Activated B cell treated with CpG ODN at 0.5 μM for 24 hours (primary cell): ENCODE results near the gene IMMT. TPM values are rescaled to one million over a fixed set of nuclear protein-coding genes. Genes with fewer than 3 reads are reported as not detected.
A peak's percentile ranks its signal among the peaks of the same experiment; 100 is the strongest.

ENCODE experiments used
- ATAC-seq: fragments of 200-7000 bp; cut with Tn5 transposase; one replicate; pipeline ENCODE4 v1.10.0; 2021; ENCODE audit warnings: low read depth, mild to moderate bottlenecking, moderate library complexity
- CTCF ChIA-PET: fragments of 350-600 bp; sonication (Branson Sonifier 250); formaldehyde crosslinking; loops from one replicate; lab custom pipeline; 2021; ENCODE audit warnings: antibody characterized with exemption; lab: Charles Lee
- POLR2A ChIA-PET: fragments of 350-600 bp; sonication (Branson Sonifier 250); formaldehyde crosslinking; loops from one replicate; lab custom pipeline; 2021; ENCODE audit warnings: antibody characterized with exemption; lab: Charles Lee
- DNase-seq: peaks from one replicate; pipeline ENCODE4 v3.0.0; 2022
- H3K27ac Mint-ChIP-seq: one replicate; pipeline ENCODE4 v1.8.0; 2020; ENCODE audit warnings: mixed read lengths
- H3K27me3 Mint-ChIP-seq: one replicate; pipeline ENCODE4 v1.8.0; 2021; ENCODE audit warnings: mixed read lengths
- H3K36me3 Mint-ChIP-seq: one replicate; pipeline ENCODE4 v1.8.0; 2021; ENCODE audit warnings: low read depth, mixed read lengths
- H3K4me1 Mint-ChIP-seq: one replicate; pipeline ENCODE4 v1.8.0; 2021; ENCODE audit warnings: mixed read lengths
- H3K4me3 Mint-ChIP-seq: one replicate; pipeline ENCODE4 v1.8.0; 2020; ENCODE audit warnings: mild to moderate bottlenecking, mixed read lengths
- H3K9me3 Mint-ChIP-seq: one replicate; pipeline ENCODE4 v1.8.0; 2020; ENCODE audit warnings: mixed read lengths
- CTCF ChIP-seq: fragments of 200-600 bp; IDR thresholded peaks from one replicate; pipeline ENCODE4 v1.8.0; 2022; ENCODE audit warnings: antibody characterized with exemption, mild to moderate bottlenecking
- intact Hi-C: fragments of 100-400 bp; cut with micrococcal nuclease; formaldehyde crosslinking; loops from one replicate; pipeline ENCODE4 v1.15.1; 2024
- total RNA-seq: library from RNA; stranded (reverse); gene quantifications from 2 replicates; pipeline ENCODE4 v1.2.3, GENCODE V29; 2022

Gene IMMT
- total RNA-seq, 1 donor from 2014 or later = 93.0 TPM

- TF ChIP-seq CTCF = no peak
- CTCF ChIA-PET = no interaction called here
- no peaks in the 10 kb centered on the region for H3K27me3 Mint-ChIP-seq
- H3K9me3 Mint-ChIP-seq = no peaks in the 10 kb centered on the region
- POLR2A ChIA-PET = no interaction called here
- no peak overlapping the region for H3K4me3 Mint-ChIP-seq
- peaks cover 96% of the 10 kb centered on the region for H3K36me3 Mint-ChIP-seq
- intact Hi-C loops = no loop called here
- DNase-seq (no peak), ATAC-seq (no peak)
- H3K27ac Mint-ChIP-seq = no peak overlapping the region
- H3K4me1 Mint-ChIP-seq = peaks cover 8% of the 10 kb centered on the region
Observed at GRCh38 chr2:86134709-86135108, 60.6 kb downstream of the IMMT start.

- POLR2A ChIA-PET = interaction anchor here (0.5 kb wide), 1 partner anchor 496 kb away, joined by 10 read pairs; no protein-coding TSS in a partner anchor
- Mint-ChIP-seq H3K27ac (no peak overlapping the region), H3K36me3 (peaks cover 91% of the 10 kb centered on the region), H3K4me1 (peaks cover 8% of the 10 kb centered on the region), H3K4me3 (no peak overlapping the region), H3K9me3 (no peaks in the 10 kb centered on the region), H3K27me3 (no peaks in the 10 kb centered on the region)
- ATAC-seq (no peak), DNase-seq (no peak)
- intact Hi-C loops = no loop called here
- CTCF ChIA-PET = no interaction called here
- TF ChIP-seq CTCF = no peak
Observed at GRCh38 chr2:86124683-86125082, 70.6 kb downstream of the IMMT start.

GRCh38 chr2:86123328-86123925 lies 71.8 kb downstream of the IMMT start:
- no peak for ATAC-seq
- intact Hi-C loops = no loop called here

GRCh38 chr2:86118130-86118529 lies 77.1 kb downstream of the IMMT start:
- intact Hi-C loops = no loop called here
- ATAC-seq (no peak), DNase-seq (no peak)
- Mint-ChIP-seq H3K9me3 (no peaks in the 10 kb centered on the region), H3K36me3 (peaks cover 89% of the 10 kb centered on the region), H3K4me3 (no peak overlapping the region), H3K27me3 (no peaks in the 10 kb centered on the region), H3K27ac (no peak overlapping the region), H3K4me1 (peaks cover 2% of the 10 kb centered on the region)
- ChIA-PET POLR2A (no interaction called here), CTCF (no interaction called here)
- TF ChIP-seq CTCF = no peak

More at GRCh38 chr2:86123328-86123925, 71.8 kb downstream of the IMMT start:
- Mint-ChIP-seq H3K27me3 (no peaks in the 10 kb centered on the region), H3K36me3 (peaks cover 92% of the 10 kb centered on the region), H3K4me3 (no peak overlapping the region), H3K4me1 (no peaks in the 10 kb centered on the region), H3K27ac (no peak overlapping the region), H3K9me3 (no peaks in the 10 kb centered on the region)
- no peak for TF ChIP-seq CTCF
- DNase-seq = no peak
- CTCF ChIA-PET = no interaction called here
- POLR2A ChIA-PET = interaction anchor here (0.6 kb wide), 1 partner anchor 278 kb away, joined by 6 read pairs; no protein-coding TSS in a partner anchor

GRCh38 chr2:86107031-86107430 lies 88.2 kb downstream of the IMMT start:
- Mint-ChIP-seq H3K27ac (no peak overlapping the region), H3K4me3 (peak overlapping the region; percentile 99), H3K36me3 (peaks cover 64% of the 10 kb centered on the region), H3K4me1 (peaks cover 53% of the 10 kb centered on the region), H3K9me3 (no peaks in the 10 kb centered on the region), H3K27me3 (no peaks in the 10 kb centered on the region)
- ATAC-seq = no peak
- no peak for DNase-seq
- intact Hi-C loops = loop anchor here (5.0 to 10.0 kb wide), 3 partner anchors 490 to 692 kb away; partner anchors contain the start of genes CAPG, RNF103, SH2D6 and USP39
- CTCF ChIA-PET = interaction anchor here (1.2 to 1.8 kb wide), 2 partner anchors 31 to 218 kb away, joined by 3 to 8 read pairs; partner anchors contain the start of gene ST3GAL5
- POLR2A ChIA-PET = interaction anchor here (0.5 to 2.1 kb wide), 5 partner anchors 219 to 698 kb away, joined by 3 to 24 read pairs (median 8); partner anchors contain the start of genes KDM3A and ST3GAL5
- no peak for TF ChIP-seq CTCF
